Neural cell (in vitro differentiated cells): ENCODE measurements around the gene VWA7. TPM values are rescaled to one million over a fixed set of nuclear protein-coding genes. Genes with fewer than 3 reads are reported as not detected.

Source experiments
- H2AFZ ChIP-seq: fragments of 200-600, 300-800 bp; sonication (generic), shearing (Covaris generic); 2 replicates; pipeline ENCODE4 v1.6.0; 2014; ENCODE audit warnings: low read depth, mild to moderate bottlenecking, antibody characterized with exemption, low read length, moderate library complexity
- H3F3A ChIP-seq: fragments of 200-600 bp; shearing (Covaris generic); 2 replicates; pipeline ENCODE4 v1.6.1; 2016; ENCODE audit warnings: mild to moderate bottlenecking, moderate library complexity, mixed read lengths, antibody characterized with exemption, low read length; ENCODE audit not compliant: insufficient read depth, poor library complexity, severe bottlenecking
- H3K27ac ChIP-seq: fragments of 200-600, 300-800 bp; sonication (generic), shearing (Covaris generic); 2 replicates; pipeline ENCODE4 v1.5.1; 2014; ENCODE audit warnings: mild to moderate bottlenecking, low read length, moderate library complexity
- H3K27me3 ChIP-seq: fragments of 300-800, 200-600 bp; sonication (generic), shearing (Covaris generic); 2 replicates; pipeline ENCODE4 v1.6.0; 2014; ENCODE audit warnings: mild to moderate bottlenecking, low read depth, low read length, moderate library complexity; ENCODE audit not compliant: insufficient read depth
- H3K36me3 ChIP-seq: fragments of 300-800, 200-600 bp; sonication (generic), shearing (Covaris generic); 2 replicates; pipeline ENCODE4 v1.5.1; 2014; ENCODE audit warnings: mild to moderate bottlenecking, antibody characterized with exemption, low read length, moderate library complexity; ENCODE audit not compliant: insufficient read depth
- H3K4me2 ChIP-seq: fragments of 300-800, 200-600 bp; sonication (generic), shearing (Covaris generic); 2 replicates; pipeline ENCODE4 v1.6.0; 2014; ENCODE audit warnings: mild to moderate bottlenecking, low read length
- H3K4me3 ChIP-seq: fragments of 300-800, 200-600 bp; sonication (generic), shearing (Covaris generic); 2 replicates; pipeline ENCODE4 v1.5.1; 2014; ENCODE audit warnings: mild to moderate bottlenecking, low read length, moderate library complexity
- H3K79me2 ChIP-seq: fragments of 200-600 bp; shearing (Covaris generic); replicated peaks from 2 replicates; pipeline ENCODE4 v1.6.0; 2014; ENCODE audit warnings: mild to moderate bottlenecking, low read length, moderate library complexity; ENCODE audit not compliant: insufficient read depth
- H3K9ac ChIP-seq: fragments of 300-800, 200-600 bp; sonication (generic), shearing (Covaris generic); 2 replicates; pipeline ENCODE4 v1.6.1; 2016; ENCODE audit warnings: mild to moderate bottlenecking, low read length, mixed read lengths
- H3K9me2 ChIP-seq: fragments of 200-600 bp; shearing (Covaris generic); 2 replicates; pipeline ENCODE4 v1.6.1; 2016; ENCODE audit warnings: mild to moderate bottlenecking, low read length, mixed read lengths; ENCODE audit not compliant: insufficient read depth
- H3K9me3 ChIP-seq: fragments of 200-600, 300-800 bp; sonication (generic), shearing (Covaris generic); 2 replicates; pipeline ENCODE4 v1.6.1; 2016; ENCODE audit warnings: mild to moderate bottlenecking, mixed run types, low read length, moderate library complexity, mixed read lengths
- H4K20me1 ChIP-seq: fragments of 200-600 bp; shearing (Covaris generic); 2 replicates; pipeline ENCODE4 v1.6.1; 2016; ENCODE audit warnings: mild to moderate bottlenecking, mixed run types; ENCODE audit not compliant: insufficient read depth
- CTCF ChIP-seq: fragments of 450-650 bp; IDR thresholded peaks from 2 replicates; pipeline ENCODE4 v1.5.1; 2014; ENCODE audit warnings: antibody characterized with exemption, mild to moderate bottlenecking, moderate library complexity; ENCODE audit not compliant: poor library complexity, severe bottlenecking
- EP300 ChIP-seq: fragments of 450-650 bp; conservative IDR thresholded peaks from 2 replicates; pipeline ENCODE4 v1.6.1; 2014; ENCODE audit warnings: antibody characterized with exemption, mild to moderate bottlenecking, moderate library complexity; ENCODE audit not compliant: poor library complexity, severe bottlenecking
- EZH2 ChIP-seq: fragments of 200-600, 300-800 bp; shearing (Covaris generic), sonication (generic); IDR thresholded peaks from 2 replicates; pipeline ENCODE4 v1.6.1; 2014; ENCODE audit warnings: antibody characterized with exemption, low read length, borderline replicate concordance, mild to moderate bottlenecking; ENCODE audit not compliant: insufficient read depth, poor library complexity, severe bottlenecking
- MXI1 ChIP-seq: fragments of 450-650 bp; conservative IDR thresholded peaks from 2 replicates; pipeline ENCODE4 v1.6.1; 2014; ENCODE audit warnings: antibody characterized with exemption, mild to moderate bottlenecking; ENCODE audit not compliant: poor library complexity, severe bottlenecking
- POLR2AphosphoS5 ChIP-seq: IDR thresholded peaks from 2 replicates; pipeline ENCODE4 v1.6.1; 2012
- RAD21 ChIP-seq: fragments of 450-650 bp; conservative IDR thresholded peaks from 2 replicates; pipeline ENCODE4 v1.6.1; 2014; ENCODE audit warnings: antibody characterized with exemption, mild to moderate bottlenecking, moderate library complexity
- REST ChIP-seq: IDR thresholded peaks from 2 replicates; pipeline ENCODE4 v1.6.1; 2012; ENCODE audit warnings: borderline replicate concordance
- SMC3 ChIP-seq: fragments of 450-650 bp; conservative IDR thresholded peaks from 2 replicates; pipeline ENCODE4 v1.6.1; 2014; ENCODE audit warnings: antibody characterized with exemption, mild to moderate bottlenecking, moderate library complexity; ENCODE audit not compliant: poor library complexity
- TAF1 ChIP-seq: IDR thresholded peaks from 2 replicates; pipeline ENCODE4 v1.6.1; 2012; ENCODE audit warnings: low read depth
- polyA plus RNA-seq: library from polyadenylated mRNA; depleted of rRNA; stranded (reverse); fragments of >200 nt; gene quantifications from 2 replicates; pipeline ENCODE4 v1.2.3, GENCODE V29; 2014

Gene VWA7
- polyA plus RNA-seq, 1 donor from 2014 or later = 5.3 TPM

- no peaks in the 10 kb centered on the region for H4K20me1 ChIP-seq
- no peaks in the 10 kb centered on the region for H3K9me2 ChIP-seq
- H3K27ac ChIP-seq = no peak overlapping the region
- H3K4me2 ChIP-seq = no peak overlapping the region
- peaks cover 5% of the 10 kb centered on the region for H3K79me2 ChIP-seq
- no peak overlapping the region for H2AFZ ChIP-seq
- H3F3A ChIP-seq = no peaks in the 10 kb centered on the region
- no peaks in the 10 kb centered on the region for H3K36me3 ChIP-seq
- H3K4me3 ChIP-seq = no peak overlapping the region
- no peak for TF ChIP-seq EZH2
- no peak for TF ChIP-seq POLR2AphosphoS5
- H3K9ac ChIP-seq = no peak overlapping the region
- no peaks in the 10 kb centered on the region for H3K27me3 ChIP-seq
- no peaks in the 10 kb centered on the region for H3K9me3 ChIP-seq
Measured at GRCh38 chr6:31799781-31800180, 22.7 kb upstream of the VWA7 start.

GRCh38 chr6:31797588-31797987 is 20.5 kb upstream of the VWA7 start:
- Histone ChIP-seq H3K27ac (no peak overlapping the region), H3K9me3 (no peaks in the 10 kb centered on the region), H3K79me2 (peaks cover 18% of the 10 kb centered on the region), H3K36me3 (no peaks in the 10 kb centered on the region), H3K9me2 (no peaks in the 10 kb centered on the region), H4K20me1 (no peaks in the 10 kb centered on the region), H2AFZ (no peak overlapping the region), H3K4me2 (no peak overlapping the region), H3K27me3 (no peaks in the 10 kb centered on the region), H3K9ac (no peak overlapping the region), H3F3A (no peaks in the 10 kb centered on the region), H3K4me3 (no peak overlapping the region)
- TF ChIP-seq POLR2AphosphoS5 = no peak
- TF ChIP-seq TAF1 = no peak
- TF ChIP-seq RAD21 = no peak
- no peak for TF ChIP-seq REST
- no peak for TF ChIP-seq EP300
- TF ChIP-seq MXI1 = no peak
- no peak for TF ChIP-seq SMC3
- no peak for TF ChIP-seq EZH2
- TF ChIP-seq CTCF = no peak

- Histone ChIP-seq H3K79me2 (peaks cover 18% of the 10 kb centered on the region), H2AFZ (no peak overlapping the region), H3K36me3 (no peaks in the 10 kb centered on the region), H3K9me2 (no peaks in the 10 kb centered on the region), H3K4me3 (no peak overlapping the region), H3K27ac (no peak overlapping the region), H3K9ac (no peak overlapping the region), H4K20me1 (no peaks in the 10 kb centered on the region), H3K4me2 (no peak overlapping the region), H3K9me3 (no peaks in the 10 kb centered on the region), H3F3A (no peaks in the 10 kb centered on the region), H3K27me3 (no peaks in the 10 kb centered on the region)
- TF ChIP-seq SMC3 (no peak), MXI1 (no peak), EP300 (no peak), POLR2AphosphoS5 (no peak), CTCF (no peak), REST (no peak), RAD21 (no peak), TAF1 (no peak), EZH2 (no peak)
Measured at GRCh38 chr6:31796993-31797385, 19.9 kb upstream of the VWA7 start.
